Thoracic aorta (tissue), 2 donors: ENCODE results near the gene FBLN2. TPM values are rescaled to one million over a fixed set of nuclear protein-coding genes. Genes with fewer than 3 reads are reported as not detected.

Experiments
- ATAC-seq: fragments of 150-250 bp; one replicate; pipeline ENCODE4 v1.8.0; 2017; ENCODE audit warnings: low read depth; ENCODE audit not compliant: insufficient number of reproducible peaks, low FRiP score
- DNase-seq: peaks from one replicate; pipeline ENCODE4 v3.0.0-alpha.2; 2020; ENCODE audit warnings: low spot score
- H3K27ac ChIP-seq, 2 donors: fragments of 200-600 bp; sonication (generic); 1 replicate in 1 of 2; 2 replicates in 1 of 2; pipeline ENCODE4 v1.5.1; 2016; ENCODE audit warnings: mild to moderate bottlenecking in 2 of 2, moderate library complexity in 2 of 2
- H3K27me3 ChIP-seq: fragments of 200-600 bp; sonication (generic); replicated peaks from 2 replicates; pipeline ENCODE4 v1.6.0; 2016; ENCODE audit warnings: mild to moderate bottlenecking; ENCODE audit not compliant: insufficient read depth
- H3K36me3 ChIP-seq: fragments of 200-600 bp; sonication (generic); one replicate; pipeline ENCODE4 v1.5.1; 2016
- H3K4me1 ChIP-seq, 2 donors: fragments of 200-600 bp; sonication (generic); 1 replicate in 1 of 2; 2 replicates in 1 of 2; pipeline versions ENCODE4 v1.5.1 to v1.6.0; 2016; ENCODE audit warnings: low read depth in 2 of 2, mild to moderate bottlenecking in 1 of 2; ENCODE audit not compliant: control insufficient read depth in 1 of 2
- H3K4me3 ChIP-seq: fragments of 200-600 bp; sonication (generic); 2 replicates; pipeline ENCODE4 v1.5.1; 2016; ENCODE audit warnings: mild to moderate bottlenecking
- H3K9me3 ChIP-seq: fragments of 200-600 bp; sonication (generic); 2 replicates; pipeline ENCODE4 v1.5.1; 2016
- total RNA-seq, 2 donors: library from RNA; depleted of rRNA; stranded (reverse); fragments of >200 nt; gene quantifications; one replicate each; pipeline versions ENCODE4 v1.1.0 to v1.2.3, GENCODE V29; 2016
- TF ChIP-seq, protein P1 (sequence below): fragments of 200-600 bp; sonication (generic); IDR thresholded peaks from one replicate; pipeline ENCODE4 v1.5.1; 2019; ENCODE audit warnings: antibody characterized with exemption

The FBLN2 gene
- total RNA-seq, 2 donors from 2014 or later, result 233 to 328 TPM

DNA sequence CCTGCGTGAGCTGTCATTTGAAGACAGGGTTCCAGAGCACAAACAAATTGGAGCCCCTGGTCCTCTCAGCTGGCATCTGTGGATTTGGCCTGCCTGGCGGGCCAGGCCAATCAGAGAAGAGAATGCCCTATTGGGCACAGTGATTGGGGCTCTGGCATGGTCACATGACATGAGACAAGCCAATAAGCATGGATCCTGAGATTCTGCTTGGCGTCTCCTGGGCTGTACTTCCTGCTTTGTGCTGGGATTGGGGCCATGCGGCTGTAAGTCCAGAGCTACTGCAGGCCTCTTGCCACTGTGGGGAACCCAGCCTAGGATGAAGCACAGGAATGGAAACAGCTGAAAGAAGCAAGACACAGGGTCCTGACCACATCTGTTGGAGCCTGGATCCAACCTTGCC lies 121.4 kb downstream of the FBLN2 start:
- H3K36me3 ChIP-seq, result no peaks in the 10 kb centered on the region
- DNase-seq, result no peak
- no peaks in the 10 kb centered on the region for H3K27me3 ChIP-seq
- no peak overlapping the region for H3K4me3 ChIP-seq
- TF ChIP-seq, protein P1, sequence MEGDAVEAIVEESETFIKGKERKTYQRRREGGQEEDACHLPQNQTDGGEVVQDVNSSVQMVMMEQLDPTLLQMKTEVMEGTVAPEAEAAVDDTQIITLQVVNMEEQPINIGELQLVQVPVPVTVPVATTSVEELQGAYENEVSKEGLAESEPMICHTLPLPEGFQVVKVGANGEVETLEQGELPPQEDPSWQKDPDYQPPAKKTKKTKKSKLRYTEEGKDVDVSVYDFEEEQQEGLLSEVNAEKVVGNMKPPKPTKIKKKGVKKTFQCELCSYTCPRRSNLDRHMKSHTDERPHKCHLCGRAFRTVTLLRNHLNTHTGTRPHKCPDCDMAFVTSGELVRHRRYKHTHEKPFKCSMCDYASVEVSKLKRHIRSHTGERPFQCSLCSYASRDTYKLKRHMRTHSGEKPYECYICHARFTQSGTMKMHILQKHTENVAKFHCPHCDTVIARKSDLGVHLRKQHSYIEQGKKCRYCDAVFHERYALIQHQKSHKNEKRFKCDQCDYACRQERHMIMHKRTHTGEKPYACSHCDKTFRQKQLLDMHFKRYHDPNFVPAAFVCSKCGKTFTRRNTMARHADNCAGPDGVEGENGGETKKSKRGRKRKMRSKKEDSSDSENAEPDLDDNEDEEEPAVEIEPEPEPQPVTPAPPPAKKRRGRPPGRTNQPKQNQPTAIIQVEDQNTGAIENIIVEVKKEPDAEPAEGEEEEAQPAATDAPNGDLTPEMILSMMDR, result no peak
- ATAC-seq, result no peak
- H3K27ac ChIP-seq, result no peak overlapping the region
- no peaks in the 10 kb centered on the region for H3K4me1 ChIP-seq
- H3K9me3 ChIP-seq, result no peaks in the 10 kb centered on the region

- DNase-seq (no peak), ATAC-seq (no peak)
- no peak overlapping the region for H3K4me3 ChIP-seq
- H3K27ac ChIP-seq, result no peak overlapping the region
- H3K36me3 ChIP-seq, result no peaks in the 10 kb centered on the region
- no peaks in the 10 kb centered on the region for H3K4me1 ChIP-seq
- H3K9me3 ChIP-seq, result no peaks in the 10 kb centered on the region
- no peaks in the 10 kb centered on the region for H3K27me3 ChIP-seq
- TF ChIP-seq, protein P1, result no peak
Observed at GRCh38 chr3:13671482-13672233, 122.7 kb downstream of the FBLN2 start.

DNA sequence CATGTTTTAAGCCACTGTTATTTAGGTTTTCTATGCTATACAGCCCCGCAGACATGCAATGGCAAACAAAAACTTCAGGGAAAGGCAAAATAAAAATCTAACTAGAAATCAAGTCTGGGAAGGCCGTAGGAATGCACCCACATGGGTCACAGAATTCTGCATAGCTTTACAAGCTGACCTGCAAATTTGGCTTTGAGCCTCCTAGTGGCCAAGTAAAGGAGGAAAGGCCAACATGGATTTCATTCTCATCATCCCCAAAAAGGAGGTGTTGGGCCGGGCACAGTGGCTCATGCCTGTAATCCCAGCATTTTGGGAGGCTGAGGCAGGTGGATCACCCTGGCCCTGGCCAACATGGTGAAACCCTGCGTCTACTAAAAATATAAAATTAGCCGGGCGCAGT lies 124.3 kb downstream of the FBLN2 start:
- no peaks in the 10 kb centered on the region for H3K27me3 ChIP-seq

DNA sequence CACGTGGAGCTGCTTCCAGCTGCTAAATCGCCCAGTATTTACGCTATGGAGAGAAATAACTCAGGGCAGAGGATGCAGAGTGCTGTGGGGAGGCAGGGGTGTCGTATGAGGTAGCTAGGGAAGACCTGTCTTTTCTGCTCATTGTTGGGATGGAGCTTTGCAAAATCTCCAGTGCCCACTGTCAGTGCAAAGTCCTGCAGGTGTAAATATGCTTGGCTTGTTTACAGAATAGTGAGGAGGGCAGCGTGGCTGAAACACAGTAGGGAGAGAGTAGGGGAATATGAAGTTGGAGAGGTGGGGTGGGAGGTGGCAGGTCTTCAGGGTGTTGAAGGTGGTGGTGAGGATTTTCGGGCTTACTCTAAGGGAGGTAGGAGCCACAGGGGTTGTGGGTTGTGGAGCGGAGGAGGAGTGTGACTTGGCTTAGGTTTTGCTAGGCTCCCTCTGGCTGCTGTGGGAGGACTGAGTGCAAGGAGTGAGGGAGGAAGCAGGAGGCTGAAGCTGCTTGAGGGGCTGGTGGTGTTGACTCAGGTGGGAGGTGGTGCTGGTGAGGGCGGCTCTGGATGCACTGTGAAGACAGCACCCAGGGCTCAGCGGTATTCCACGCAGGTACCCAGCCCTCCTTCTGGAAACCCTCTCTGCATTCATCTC lies 125.7 kb downstream of the FBLN2 start:
- DNase-seq (no peak), ATAC-seq (no peak)
- no peaks in the 10 kb centered on the region for H3K4me1 ChIP-seq
- H3K27ac ChIP-seq, result no peak overlapping the region
- no peaks in the 10 kb centered on the region for H3K27me3 ChIP-seq
- H3K9me3 ChIP-seq, result no peaks in the 10 kb centered on the region
- H3K36me3 ChIP-seq, result no peaks in the 10 kb centered on the region
- no peak overlapping the region for H3K4me3 ChIP-seq
- TF ChIP-seq, protein P1, result no peak

More for the DNA sequence above, 124.3 kb downstream of the FBLN2 start:
- H3K4me1 ChIP-seq, result no peaks in the 10 kb centered on the region
- no peak overlapping the region for H3K27ac ChIP-seq
- ATAC-seq, result no peak
- H3K4me3 ChIP-seq, result no peak overlapping the region
- no peaks in the 10 kb centered on the region for H3K9me3 ChIP-seq
- no peaks in the 10 kb centered on the region for H3K36me3 ChIP-seq
- DNase-seq, result no peak
- TF ChIP-seq, protein P1, result no peak

- Histone ChIP-seq H3K4me3 (no peak overlapping the region), H3K9me3 (no peaks in the 10 kb centered on the region), H3K27ac (no peak overlapping the region), H3K27me3 (no peaks in the 10 kb centered on the region), H3K36me3 (no peaks in the 10 kb centered on the region), H3K4me1 (no peaks in the 10 kb centered on the region)
- DNase-seq (no peak), ATAC-seq (no peak)
- TF ChIP-seq, protein P1, result no peak
Observed at GRCh38 chr3:13676356-13677017, 127.6 kb downstream of the FBLN2 start.
